Small intestine (tissue), 7 donors: ENCODE results near the gene CD300C. TPM values are rescaled to one million over a fixed set of nuclear protein-coding genes. Genes with fewer than 3 reads are reported as not detected.

Experiments
- DNase-seq, 2 donors: peaks; one replicate each; pipeline versions ENCODE4 v3.0.0 to v3.0.0-alpha.2; 2013
- FAIRE-seq: peaks from 2 replicates; lab custom pipeline; 2012; peaks lifted over from hg19 to GRCh38; lab: Jason Lieb, UNC
- H3K27ac ChIP-seq, 3 donors: one replicate each; pipeline ENCODE4 v1.5.1; 2013; ENCODE audit warnings: low read length in 2 of 3, mild to moderate bottlenecking in 2 of 3, control low read depth in 1 of 3, inconsistent platforms in 1 of 3, low read depth in 1 of 3, moderate library complexity in 1 of 3
- H3K27me3 ChIP-seq, 3 donors: one replicate each; pipeline ENCODE4 v1.6.1; 2013; ENCODE audit warnings: low read length in 3 of 3, inconsistent platforms in 1 of 3; ENCODE audit not compliant: control insufficient read depth in 3 of 3, insufficient read depth in 3 of 3
- H3K36me3 ChIP-seq, 3 donors: one replicate each; pipeline ENCODE4 v1.6.1; 2013; ENCODE audit warnings: low read length in 3 of 3, inconsistent platforms in 1 of 3, low read depth in 1 of 3, mild to moderate bottlenecking in 1 of 3, moderate library complexity in 1 of 3; ENCODE audit not compliant: control insufficient read depth in 3 of 3, insufficient read depth in 2 of 3
- H3K4me1 ChIP-seq, 3 donors: one replicate each; pipeline ENCODE4 v1.6.1; 2013; ENCODE audit warnings: low read length in 2 of 3, inconsistent platforms in 1 of 3, low read depth in 1 of 3, mild to moderate bottlenecking in 1 of 3, moderate library complexity in 1 of 3; ENCODE audit not compliant: control insufficient read depth in 3 of 3, insufficient read depth in 2 of 3
- H3K4me3 ChIP-seq, 3 donors: one replicate each; pipeline ENCODE4 v1.5.1; 2013; ENCODE audit warnings: low read length in 3 of 3, control low read depth in 1 of 3, inconsistent platforms in 1 of 3, low read depth in 1 of 3, mild to moderate bottlenecking in 1 of 3, moderate library complexity in 1 of 3
- H3K9me3 ChIP-seq, 2 donors: one replicate each; pipeline ENCODE4 v1.6.1; 2013; ENCODE audit warnings: low read depth in 1 of 2, low read length in 1 of 2; ENCODE audit not compliant: control insufficient read depth in 2 of 2, insufficient read depth in 1 of 2
- WGBS, 3 donors: extraction: QIAGEN DNeasy Blood & Tissue Kit; methylation state at CpG; one replicate each; pipeline ENCODE4 v1.1.7; 2013; 5-methylcytosine and 5-hydroxymethylcytosine counted together
- polyA plus RNA-seq, 4 donors: library from polyadenylated mRNA; stranded (reverse) in 3 of 4; unstranded in 1 of 4; fragments of 200-250 nt in 3 of 4; fragments of 120-200 nt in 1 of 4; gene quantifications; one replicate each; pipeline versions ENCODE4 v1.2.1 to v1.2.3, GENCODE V29; 2013
- donor health status: healthy with polysubstance abuse.
- donor health status: control.
- donor health status: control.
- donor health status: Bipolar disorder and iron deficiency.
- donor health status: healthy.

Gene CD300C
- polyA plus RNA-seq, 4 donors, result 0.81 to 1.1 (median 1.1) TPM; not detected in 1

GRCh38 chr17:74555427-74555940 is 9.6 kb upstream of the CD300C start:
- H3K4me1 ChIP-seq, result no peaks in the 10 kb centered on the region
- no peak overlapping the region for H3K4me3 ChIP-seq
- no peaks in the 10 kb centered on the region for H3K36me3 ChIP-seq
- peaks cover 0 to 2% of the 10 kb centered on the region in 2 donors for H3K9me3 ChIP-seq
- H3K27ac ChIP-seq, result no peak overlapping the region
- FAIRE-seq (no peak), DNase-seq (no peak)
- 67 to 74% (median 72%) methylated on average over 7 of the region's 7 CpGs for WGBS, 3 donors
- H3K27me3 ChIP-seq, result no peaks in the 10 kb centered on the region

GRCh38 chr17:74554909-74555308 is 9.0 kb upstream of the CD300C start:
- no peak for FAIRE-seq
- no peak overlapping the region for H3K27ac ChIP-seq
- WGBS, 3 donors, result 65 to 71% (median 65%) methylated on average over 6 of the region's 6 CpGs
- no peaks in the 10 kb centered on the region for H3K4me1 ChIP-seq
- H3K27me3 ChIP-seq, result no peaks in the 10 kb centered on the region
- no peak for DNase-seq
- no peaks in the 10 kb centered on the region for H3K36me3 ChIP-seq
- no peak overlapping the region for H3K4me3 ChIP-seq
- peaks cover 0 to 2% of the 10 kb centered on the region in 2 donors for H3K9me3 ChIP-seq

GRCh38 chr17:74552037-74552436 is 6.1 kb upstream of the CD300C start:
- Histone ChIP-seq H3K27ac (no peak overlapping the region), H3K9me3 (no peaks in the 10 kb centered on the region), H3K4me1 (no peaks in the 10 kb centered on the region), H3K4me3 (no peak overlapping the region), H3K36me3 (no peaks in the 10 kb centered on the region), H3K27me3 (no peaks in the 10 kb centered on the region)
- no peak for DNase-seq
- WGBS, 3 donors, result 34 to 50% (median 47%) methylated on average over 7 of the region's 7 CpGs
- FAIRE-seq, result no peak

GRCh38 chr17:74550602-74551001 is 4.7 kb upstream of the CD300C start:
- no peak overlapping the region for H3K4me3 ChIP-seq
- no peaks in the 10 kb centered on the region for H3K27me3 ChIP-seq
- 59 to 79% (median 63%) methylated on average over 15 of the region's 15 CpGs for WGBS, 3 donors
- no peak overlapping the region for H3K27ac ChIP-seq
- DNase-seq, result no peak
- no peaks in the 10 kb centered on the region for H3K36me3 ChIP-seq
- no peak for FAIRE-seq
- no peaks in the 10 kb centered on the region for H3K9me3 ChIP-seq
- no peaks in the 10 kb centered on the region for H3K4me1 ChIP-seq

- Histone ChIP-seq H3K9me3 (no peaks in the 10 kb centered on the region), H3K4me1 (no peaks in the 10 kb centered on the region), H3K36me3 (no peaks in the 10 kb centered on the region), H3K4me3 (no peak overlapping the region), H3K27ac (no peak overlapping the region), H3K27me3 (no peaks in the 10 kb centered on the region)
- WGBS, 3 donors, result 70 to 75% (median 71%) methylated on average over 7 of the region's 7 CpGs
- no peak for DNase-seq
- no peak for FAIRE-seq
These were observed 3.4 kb upstream of the CD300C start for GRCh38 chr17:74549343-74549742.

GRCh38 chr17:74547736-74548135 is 1.8 kb upstream of the CD300C start:
- no peak overlapping the region for H3K27ac ChIP-seq
- no peak for DNase-seq
- H3K4me1 ChIP-seq, result no peaks in the 10 kb centered on the region
- FAIRE-seq, result no peak
- H3K27me3 ChIP-seq, result no peaks in the 10 kb centered on the region
- H3K36me3 ChIP-seq, result no peaks in the 10 kb centered on the region
- H3K4me3 ChIP-seq, result no peak overlapping the region
- no peaks in the 10 kb centered on the region for H3K9me3 ChIP-seq
- WGBS, 3 donors, result 54 to 69% (median 65%) methylated on average over 3 of the region's 3 CpGs

- DNase-seq (no peak), FAIRE-seq (no peak)
- Histone ChIP-seq H3K4me1 (no peaks in the 10 kb centered on the region), H3K4me3 (no peak overlapping the region), H3K27ac (no peak overlapping the region), H3K27me3 (no peaks in the 10 kb centered on the region), H3K36me3 (no peaks in the 10 kb centered on the region), H3K9me3 (no peaks in the 10 kb centered on the region)
- WGBS, 3 donors, result 79 to 86% (median 83%) methylated on average over 7 of the region's 7 CpGs
These were observed 1.3 kb upstream of the CD300C start for GRCh38 chr17:74547264-74547663.

GRCh38 chr17:74546586-74546985 is 671 bp upstream of the CD300C start:
- Histone ChIP-seq H3K4me1 (no peaks in the 10 kb centered on the region), H3K27me3 (no peaks in the 10 kb centered on the region), H3K4me3 (no peak overlapping the region), H3K9me3 (no peaks in the 10 kb centered on the region), H3K36me3 (no peaks in the 10 kb centered on the region), H3K27ac (no peak overlapping the region)
- DNase-seq, result no peak
- FAIRE-seq, result no peak
- 80 to 89% (median 86%) methylated on average over 7 of the region's 7 CpGs for WGBS, 3 donors
